NCI-H774 (cell line): ENCODE results near the gene ZPBP2.

ENCODE experiments used
- DNase-seq: peaks from one replicate; lab custom pipeline; 2025; lab: John Stamatoyannopoulos, UW

ZPBP2 gene

GRCh38 chr17:39913989-39914388 lies 46.0 kb downstream of the ZPBP2 start:
- no peak for DNase-seq

- DNase-seq, result no peak
Measured at GRCh38 chr17:39915559-39915958, 47.6 kb downstream of the ZPBP2 start.

- DNase-seq, result no peak
Measured at GRCh38 chr17:39916918-39917317, 48.9 kb downstream of the ZPBP2 start.

GRCh38 chr17:39919087-39919683 lies 51.2 kb downstream of the ZPBP2 start:
- no peak for DNase-seq

- DNase-seq, result no peak
Measured at GRCh38 chr17:39920218-39921210, 52.5 kb downstream of the ZPBP2 start.

- no peak for DNase-seq
Measured at GRCh38 chr17:39921323-39921722, 53.3 kb downstream of the ZPBP2 start.

- DNase-seq, result no peak
Measured at GRCh38 chr17:39922006-39922405, 54.0 kb downstream of the ZPBP2 start.

- DNase-seq, result no peak
Measured at GRCh38 chr17:39923230-39923629, 55.2 kb downstream of the ZPBP2 start.

GRCh38 chr17:39923836-39924690 lies 56.1 kb downstream of the ZPBP2 start:
- DNase-seq, result no peak

GRCh38 chr17:39924691-39925055 lies 56.7 kb downstream of the ZPBP2 start:
- DNase-seq, result no peak

- no peak for DNase-seq
Measured at GRCh38 chr17:39925282-39926134, 57.5 kb downstream of the ZPBP2 start.

- no peak for DNase-seq
Measured at GRCh38 chr17:39926135-39926587, 58.2 kb downstream of the ZPBP2 start.

- no peak for DNase-seq
Measured at GRCh38 chr17:39926588-39927100, 58.6 kb downstream of the ZPBP2 start.
